ENCODE measurements around the gene ATP6V0B.

The ATP6V0B gene

DNA sequence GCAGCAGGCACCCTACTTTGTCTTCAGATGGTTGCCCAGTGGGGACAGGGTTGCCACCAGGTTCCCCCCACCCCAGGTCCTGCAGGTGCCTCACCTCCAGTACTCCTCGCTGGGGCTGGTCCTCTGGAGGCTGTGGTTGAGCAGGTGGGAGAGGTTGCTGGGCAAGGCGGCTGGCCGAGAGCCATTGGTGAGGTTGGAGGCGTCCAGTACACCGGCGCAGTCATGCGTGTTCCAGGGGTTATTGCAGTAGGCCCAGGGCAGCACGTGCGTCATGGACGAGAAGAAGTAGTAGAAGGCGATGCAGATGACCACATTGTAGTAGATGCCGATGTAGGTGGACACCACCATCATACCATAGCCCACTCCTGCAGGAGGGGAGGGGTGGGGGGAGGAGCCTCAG is 33.5 kb downstream of the ATP6V0B start:
- DNase-seq: no peak

DNA sequence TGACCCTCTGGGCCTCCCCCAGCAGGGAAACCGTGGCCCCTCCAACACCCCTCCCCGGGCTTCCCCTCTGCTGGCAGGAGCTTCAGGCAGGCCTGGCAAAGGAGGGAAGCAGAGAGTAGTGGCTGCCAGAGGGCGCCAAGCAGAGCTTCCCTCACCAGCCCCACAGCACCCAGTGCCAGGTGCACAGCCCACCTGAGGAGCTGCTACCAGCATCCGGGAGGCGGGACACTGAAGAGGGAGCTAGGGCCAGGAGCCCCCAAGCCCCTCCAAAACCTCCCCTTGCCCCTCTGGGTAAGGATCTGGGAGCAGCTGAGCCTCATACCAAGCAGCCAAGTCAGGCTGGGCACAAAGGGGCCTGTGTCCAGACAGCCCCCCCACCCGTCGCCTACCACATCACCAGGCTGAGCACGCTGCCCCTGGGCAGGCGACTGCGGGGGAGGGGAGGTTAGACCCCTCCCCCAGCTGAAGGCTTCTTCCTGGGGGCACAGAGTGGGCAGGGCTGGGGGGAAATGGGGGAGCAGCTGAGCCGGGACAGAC is 36.2 kb downstream of the ATP6V0B start:
- no peak for DNase-seq

GRCh38 chr1:44012404-44012803 is 37.6 kb downstream of the ATP6V0B start:
- no peak for DNase-seq

- DNase-seq: no peak
These were observed 38.3 kb downstream of the ATP6V0B start for GRCh38 chr1:44012941-44013609.

GRCh38 chr1:44013949-44014348 is 39.2 kb downstream of the ATP6V0B start:
- DNase-seq: no peak

GRCh38 chr1:44014365-44015104 is 39.8 kb downstream of the ATP6V0B start:
- no peak for DNase-seq

- no peak for DNase-seq
These were observed 40.4 kb downstream of the ATP6V0B start for GRCh38 chr1:44015206-44015605.

DNA sequence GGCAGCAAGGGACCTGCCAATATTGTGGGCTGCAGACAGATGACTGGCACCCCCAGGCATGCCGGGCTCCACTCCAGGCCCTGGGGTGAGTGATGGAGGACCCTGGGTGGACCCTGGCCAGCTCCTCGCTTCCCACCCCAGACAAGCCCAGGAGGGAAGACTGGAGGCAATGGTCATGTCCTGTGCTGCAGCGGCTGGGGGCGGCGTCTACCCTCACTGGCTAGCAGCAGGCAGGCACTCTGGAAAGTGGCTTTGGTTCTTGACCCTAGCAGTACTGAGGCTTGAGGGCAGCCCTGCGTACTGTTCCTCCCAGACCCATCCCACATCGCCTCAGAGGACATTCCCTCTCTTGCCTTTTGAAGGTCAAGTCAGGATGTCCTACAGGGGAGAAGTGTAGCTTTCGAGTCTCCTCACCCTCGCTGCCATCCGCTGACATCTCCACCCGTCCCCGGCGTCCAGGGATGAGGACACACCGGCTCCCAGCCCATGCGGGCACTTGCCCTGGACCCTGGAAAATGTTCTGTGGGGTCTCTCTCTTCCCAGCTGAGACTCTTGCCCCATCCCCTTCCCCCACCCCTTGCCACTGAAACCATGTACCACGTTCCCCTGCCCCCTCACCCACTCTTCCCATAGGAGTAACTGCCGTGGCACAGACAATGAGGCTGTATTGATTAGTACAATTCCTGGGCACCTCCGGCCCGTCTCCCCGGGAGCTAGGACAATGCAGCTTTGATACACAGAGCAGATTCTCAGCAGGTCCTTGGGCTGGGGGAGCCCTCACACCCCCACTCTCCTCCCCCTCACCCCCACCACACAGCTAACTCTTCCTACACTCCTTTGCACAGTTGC is 41.5 kb downstream of the ATP6V0B start:
- DNase-seq: no peak

DNA sequence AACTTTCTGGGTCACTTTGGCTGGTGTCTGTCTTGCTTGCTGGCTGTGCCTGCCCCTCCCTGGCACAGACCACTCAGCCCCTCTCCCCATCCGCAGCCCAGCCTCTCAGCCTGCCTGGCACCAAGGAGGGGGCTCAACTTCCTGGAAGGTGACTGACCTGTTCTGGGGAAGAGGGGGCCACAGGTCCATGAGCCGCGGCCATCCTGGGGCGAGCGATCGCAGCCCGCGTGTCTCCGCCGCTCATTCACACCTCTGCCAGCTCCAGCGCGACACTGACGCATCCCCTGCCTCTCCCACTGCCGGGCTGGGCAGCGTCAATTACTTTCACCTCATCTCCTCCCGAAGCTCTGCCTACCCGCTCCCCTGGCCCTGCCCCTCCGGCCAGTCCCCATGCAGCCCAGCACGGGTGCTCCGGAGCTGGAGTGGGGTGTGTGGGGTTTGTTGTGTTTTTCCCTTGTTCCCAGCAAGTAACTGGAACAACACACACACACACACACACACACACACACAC is 42.2 kb downstream of the ATP6V0B start:
- no peak for DNase-seq

- no peak for DNase-seq
These were observed 44.7 kb downstream of the ATP6V0B start for GRCh38 chr1:44019466-44019948.

DNA sequence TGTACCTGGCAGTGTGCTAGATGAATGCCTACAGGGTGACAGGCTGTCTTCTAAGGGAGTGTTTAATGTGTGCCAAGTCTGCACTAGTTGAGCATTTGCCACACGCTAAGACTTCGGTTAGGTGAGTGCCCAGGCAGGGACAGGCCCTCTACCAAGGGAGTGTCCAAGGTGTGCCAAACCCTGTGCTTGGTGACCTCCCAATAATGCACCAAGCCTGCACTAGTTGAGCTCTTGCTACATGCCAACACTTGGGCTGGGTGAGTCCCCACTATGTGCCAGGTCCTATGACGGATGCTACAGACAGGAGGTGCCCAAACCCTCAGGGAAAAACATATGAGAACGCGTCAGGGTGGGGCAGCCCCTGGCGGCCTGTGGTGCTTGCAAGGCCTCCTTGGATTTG is 45.7 kb downstream of the ATP6V0B start:
- no peak for DNase-seq

DNA sequence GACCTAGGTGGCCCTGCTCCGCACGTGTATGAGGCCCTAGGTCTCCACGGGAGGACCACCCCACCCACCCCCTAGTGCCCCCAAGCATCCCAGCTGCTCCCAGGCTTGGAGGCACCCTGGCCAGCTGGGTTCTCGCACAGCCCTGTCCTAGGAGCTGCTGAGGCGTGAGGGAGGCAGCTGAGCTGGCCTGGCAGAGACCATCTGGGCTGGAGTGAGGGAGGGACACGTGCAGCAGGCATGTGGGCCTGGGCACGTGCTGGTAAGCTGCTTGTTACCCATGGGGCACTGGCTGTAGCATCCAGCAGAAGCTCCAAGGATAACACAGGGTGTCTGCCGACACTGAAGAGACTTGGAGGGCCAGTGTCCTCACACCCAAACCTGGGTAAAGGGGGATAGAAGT is 46.4 kb downstream of the ATP6V0B start:
- no peak for DNase-seq

DNA sequence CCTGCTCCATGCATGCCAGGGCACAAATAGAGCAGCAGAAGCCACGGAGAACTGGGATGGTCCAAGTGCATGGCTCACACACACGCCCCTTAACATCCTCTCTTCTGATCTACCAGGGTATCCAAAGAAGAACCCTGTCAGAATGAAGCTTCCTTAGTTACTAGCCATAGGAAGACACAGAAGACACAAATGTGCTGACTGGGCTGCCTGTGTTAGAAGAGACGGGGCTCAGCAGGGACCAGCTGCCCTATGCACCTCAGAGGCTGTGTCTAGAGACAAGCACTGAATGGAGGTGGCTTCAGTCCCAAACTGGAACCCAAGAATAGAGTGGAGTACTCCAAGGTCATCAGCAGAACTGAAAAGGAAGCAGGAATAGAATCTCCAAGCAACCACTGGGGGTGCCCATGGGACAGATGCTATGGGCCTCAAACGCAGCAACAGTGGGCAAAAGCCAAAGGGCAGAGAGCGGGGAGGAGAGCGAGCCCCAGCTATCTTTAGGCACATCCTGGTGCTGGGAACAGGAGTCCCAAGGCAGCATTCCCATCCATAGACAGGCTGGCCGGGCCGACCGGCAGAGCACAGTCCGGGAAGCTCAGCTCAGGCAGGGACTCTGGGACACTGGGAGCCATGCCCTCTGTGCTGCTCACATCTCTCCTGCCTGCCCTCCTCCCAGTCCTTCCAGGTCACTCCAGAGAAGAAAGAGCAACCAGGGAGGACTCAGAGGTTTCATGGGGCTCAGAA is 47.0 kb downstream of the ATP6V0B start:
- DNase-seq: no peak

GRCh38 chr1:44024031-44024902 is 49.5 kb downstream of the ATP6V0B start:
- no peak for DNase-seq

DNA sequence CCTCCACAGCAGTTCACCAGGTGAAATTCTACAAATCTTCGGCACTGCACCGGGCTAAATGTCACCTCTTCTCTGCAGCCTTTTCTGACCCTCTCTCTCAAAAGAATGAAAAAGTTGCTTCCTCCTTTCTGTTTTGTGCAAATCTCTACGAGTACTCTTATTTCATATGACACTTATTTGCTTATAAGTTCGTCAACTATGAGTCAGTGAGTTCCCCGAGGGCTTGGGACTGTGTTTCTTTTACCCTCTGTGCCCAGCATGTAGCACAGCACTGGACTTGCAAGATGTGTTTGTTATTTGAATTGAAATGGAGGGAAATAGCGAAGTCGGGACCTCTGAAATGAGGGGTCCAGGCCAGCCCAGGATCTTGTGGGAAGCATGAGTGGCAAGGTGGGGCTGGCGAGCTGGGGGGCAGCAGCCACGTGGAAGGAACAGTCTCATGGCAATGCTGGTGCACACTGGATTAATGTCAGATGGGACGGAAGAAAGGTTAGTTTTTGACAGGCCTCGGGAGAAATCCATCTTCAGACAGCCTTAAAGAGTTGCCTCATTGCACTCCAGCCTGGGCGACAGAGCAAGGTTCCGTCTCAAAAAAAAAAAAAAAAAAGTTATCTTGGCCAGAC is 50.3 kb downstream of the ATP6V0B start:
- DNase-seq: no peak

GRCh38 chr1:44025816-44026215 is 51.1 kb downstream of the ATP6V0B start:
- DNase-seq: no peak

- no peak for DNase-seq
These were observed 52.6 kb downstream of the ATP6V0B start for GRCh38 chr1:44027320-44027719.
